NCI-H345 (cell line): Measurements from ENCODE around the gene INPP5D.

Experiments
- DNase-seq: peaks from one replicate; lab custom pipeline; 2025; lab: John Stamatoyannopoulos, UW

The INPP5D gene

GRCh38 chr2:233075141-233075965 lies 15.2 kb downstream of the INPP5D start:
- DNase-seq = no peak

DNA sequence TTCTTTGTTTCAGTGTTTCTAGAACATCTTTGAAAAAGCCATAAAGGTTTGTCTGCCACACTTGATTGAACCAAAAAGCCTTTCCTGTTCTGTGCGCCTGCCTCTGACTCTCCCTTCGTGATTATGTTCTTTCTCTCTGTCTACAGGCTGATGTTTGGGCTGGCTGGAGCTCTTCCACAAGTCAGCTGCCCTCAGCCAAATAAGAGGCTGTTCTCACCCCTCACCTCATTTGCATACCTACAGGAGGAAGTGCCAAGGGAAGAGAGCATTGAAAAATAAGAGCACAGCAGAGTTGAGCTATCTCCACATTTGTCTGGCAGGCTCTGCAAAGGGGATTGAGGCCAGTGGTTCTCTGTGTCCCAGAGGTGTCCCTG lies 15.8 kb downstream of the INPP5D start:
- DNase-seq = no peak

GRCh38 chr2:233076749-233077148 lies 16.6 kb downstream of the INPP5D start:
- DNase-seq = no peak

DNA sequence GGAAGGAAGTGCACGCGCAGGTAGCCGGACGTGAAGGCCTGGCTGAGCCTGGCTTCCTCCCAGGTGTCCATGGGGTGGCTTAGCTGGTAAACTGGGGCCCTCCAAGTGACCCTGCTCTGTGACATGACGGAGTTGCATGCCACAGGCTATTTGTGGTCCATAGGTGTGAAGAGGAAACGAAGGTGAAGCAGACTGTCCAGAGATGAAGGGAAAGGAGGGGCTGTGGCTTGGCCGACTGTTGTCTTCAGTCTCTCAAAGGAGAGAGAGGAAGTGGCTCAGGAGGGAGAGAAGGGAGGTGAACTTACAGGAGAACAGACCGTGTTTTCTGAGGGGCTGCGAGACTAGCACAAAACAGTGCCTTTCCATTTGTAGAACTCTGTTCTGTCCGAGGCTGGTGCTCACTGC lies 19.3 kb downstream of the INPP5D start:
- DNase-seq = no peak

- DNase-seq = no peak
Measured at GRCh38 chr2:233079953-233080835, 20.1 kb downstream of the INPP5D start.

DNA sequence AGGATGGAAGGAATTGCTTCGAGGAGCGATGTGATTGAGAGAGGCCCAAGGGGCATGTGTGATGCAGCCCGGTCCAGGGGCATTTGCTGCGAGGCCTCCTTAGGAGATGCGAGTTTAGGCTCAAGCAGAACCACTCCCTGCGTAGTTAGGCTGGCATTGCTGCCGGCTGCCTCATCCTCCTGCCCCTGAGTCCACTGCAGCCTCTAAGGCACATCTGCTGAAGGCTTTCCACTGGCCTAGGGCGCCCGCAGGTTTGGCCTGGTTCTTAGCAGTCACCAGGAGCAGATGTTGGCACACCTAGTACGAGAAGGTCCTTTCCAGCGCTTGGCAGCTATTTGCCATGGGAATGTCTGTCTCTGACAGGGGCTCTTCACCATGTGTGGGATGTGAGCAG lies 20.7 kb downstream of the INPP5D start:
- DNase-seq = no peak

- no peak for DNase-seq
Measured at GRCh38 chr2:233081232-233081730, 21.1 kb downstream of the INPP5D start.

GRCh38 chr2:233081731-233082221 lies 21.6 kb downstream of the INPP5D start:
- DNase-seq = no peak

DNA sequence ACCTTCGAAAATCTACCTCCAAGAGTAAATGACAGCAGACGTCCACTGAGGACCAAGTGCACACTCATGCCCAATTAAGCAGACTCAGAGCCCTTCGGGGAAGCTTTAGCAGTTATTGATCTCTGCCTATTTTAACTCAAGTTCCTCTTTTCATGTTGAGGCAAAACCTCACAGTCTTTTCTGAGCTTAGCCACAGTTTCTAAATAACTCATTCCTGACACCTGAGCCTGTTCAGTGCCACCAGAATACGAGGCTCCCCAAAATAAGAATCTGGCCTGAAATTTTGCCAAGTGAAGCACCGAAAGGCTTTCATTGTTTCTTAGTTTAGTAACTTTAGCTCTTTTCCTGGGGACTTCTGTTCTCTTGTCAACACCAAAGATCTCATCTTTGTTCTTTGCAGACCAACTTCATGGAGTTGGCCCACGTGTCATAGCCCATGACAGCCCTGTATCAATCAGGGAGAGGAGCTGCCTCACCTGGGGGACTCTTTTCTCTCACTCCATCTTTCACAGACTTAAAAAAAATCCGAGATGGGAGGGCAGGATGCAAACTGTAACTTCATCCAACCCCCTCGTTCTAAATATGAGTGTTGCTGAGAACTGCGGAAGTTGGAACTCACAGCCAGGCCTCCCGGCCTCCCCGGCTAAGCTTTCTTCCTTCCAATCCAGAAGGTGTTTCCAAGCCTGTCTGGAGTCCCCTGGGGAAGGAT lies 22.2 kb downstream of the INPP5D start:
- no peak for DNase-seq

GRCh38 chr2:233082931-233083755 lies 23.0 kb downstream of the INPP5D start:
- no peak for DNase-seq

DNA sequence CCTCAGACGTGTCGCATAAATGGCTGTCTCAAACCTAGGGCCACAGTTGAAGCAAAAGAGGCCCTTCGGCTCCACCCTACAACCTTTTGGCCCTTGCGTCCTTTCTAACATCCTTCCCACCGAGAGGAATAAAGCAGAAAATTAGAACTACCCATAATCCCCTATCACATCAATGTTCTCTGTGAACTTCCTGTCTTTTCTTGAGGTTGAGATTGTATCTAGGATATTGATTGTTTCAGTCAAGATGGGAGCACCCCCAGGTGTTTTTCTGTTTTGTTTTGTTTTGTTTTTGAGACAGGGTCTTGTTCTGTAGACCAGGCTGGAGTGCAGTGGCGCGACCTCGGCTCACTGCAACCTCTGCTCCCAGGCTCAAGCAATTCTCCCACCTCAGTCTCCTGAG lies 23.6 kb downstream of the INPP5D start:
- DNase-seq = no peak

DNA sequence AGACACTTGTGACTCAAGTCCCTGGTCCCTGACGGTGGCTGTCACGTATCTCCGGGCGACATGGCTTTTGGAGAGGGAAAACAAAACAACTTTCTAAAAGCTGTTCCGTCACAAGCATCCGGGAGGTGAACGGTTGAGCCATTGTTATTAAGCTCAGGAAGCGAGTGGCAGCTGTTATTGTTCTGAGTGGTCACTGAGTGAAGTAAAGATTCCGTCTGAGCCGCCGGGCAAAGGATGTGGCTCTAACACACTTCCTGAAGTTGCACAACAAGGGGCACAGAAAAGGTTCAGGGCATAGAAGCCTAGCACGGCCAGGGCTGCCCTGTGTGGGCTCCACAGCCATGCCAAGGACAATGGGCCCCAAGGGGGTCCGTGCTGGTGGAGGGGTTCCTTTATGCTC lies 24.3 kb downstream of the INPP5D start:
- DNase-seq = no peak

DNA sequence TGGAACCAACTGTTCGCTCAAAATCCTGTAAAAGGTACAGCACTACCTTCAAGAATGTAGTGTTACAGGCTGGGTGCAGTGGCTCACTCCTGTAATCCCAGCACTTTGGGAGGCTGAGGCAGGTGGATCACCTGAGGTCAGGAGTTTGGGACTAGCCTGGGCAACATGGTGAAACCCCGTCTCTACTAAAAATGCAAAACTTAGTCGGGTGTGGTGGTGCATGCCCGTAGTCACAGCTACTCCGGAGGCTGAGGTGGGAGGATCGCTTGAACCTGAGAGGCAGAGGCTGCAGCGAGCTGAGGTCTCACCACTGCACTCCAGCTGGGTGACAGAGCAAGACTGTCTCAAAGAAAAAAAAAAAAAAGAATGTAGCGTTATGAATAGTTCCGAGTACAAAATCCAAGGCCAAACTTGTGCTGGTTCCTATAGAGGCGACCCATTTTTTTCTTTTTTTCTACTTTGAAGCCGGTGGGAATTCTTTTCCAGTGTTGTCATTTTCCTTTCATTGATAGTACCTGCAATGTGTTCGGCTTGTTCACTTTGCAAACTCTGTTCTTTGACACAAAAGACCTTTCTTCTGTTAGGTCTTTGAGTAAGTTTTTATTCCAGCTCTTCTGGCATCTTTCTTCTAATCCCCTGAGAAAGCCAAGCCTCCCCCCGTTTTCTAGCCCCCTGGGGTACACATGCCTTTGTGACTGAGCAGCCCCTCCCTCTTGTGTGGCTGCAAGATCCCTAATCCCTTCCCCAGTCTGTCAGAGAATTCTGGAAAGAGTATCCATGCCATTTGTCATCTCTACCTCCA lies 25.1 kb downstream of the INPP5D start:
- DNase-seq = no peak

- DNase-seq = no peak
Measured at GRCh38 chr2:233085839-233086150, 25.7 kb downstream of the INPP5D start.

DNA sequence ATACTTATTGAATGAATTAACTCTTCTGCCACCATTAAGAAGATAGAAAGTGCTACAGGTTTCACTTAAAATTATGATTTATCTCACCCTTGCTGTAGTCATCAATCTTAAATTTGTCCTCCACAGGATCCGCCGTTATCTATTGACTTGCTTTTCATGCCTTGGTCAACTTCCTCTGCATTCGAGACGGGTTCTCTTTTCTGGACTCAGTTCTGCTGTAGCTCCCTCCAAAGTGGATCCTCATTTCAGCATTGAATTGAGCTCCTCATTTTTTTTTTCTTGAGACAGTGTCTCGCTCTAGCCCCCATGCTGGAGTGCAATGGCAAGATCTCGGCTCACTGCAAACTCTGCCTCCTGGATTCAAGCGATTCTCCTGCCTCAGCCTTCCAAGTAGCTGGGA lies 27.6 kb downstream of the INPP5D start:
- DNase-seq = no peak

- no peak for DNase-seq
Measured at GRCh38 chr2:233088972-233089345, 28.8 kb downstream of the INPP5D start.

DNA sequence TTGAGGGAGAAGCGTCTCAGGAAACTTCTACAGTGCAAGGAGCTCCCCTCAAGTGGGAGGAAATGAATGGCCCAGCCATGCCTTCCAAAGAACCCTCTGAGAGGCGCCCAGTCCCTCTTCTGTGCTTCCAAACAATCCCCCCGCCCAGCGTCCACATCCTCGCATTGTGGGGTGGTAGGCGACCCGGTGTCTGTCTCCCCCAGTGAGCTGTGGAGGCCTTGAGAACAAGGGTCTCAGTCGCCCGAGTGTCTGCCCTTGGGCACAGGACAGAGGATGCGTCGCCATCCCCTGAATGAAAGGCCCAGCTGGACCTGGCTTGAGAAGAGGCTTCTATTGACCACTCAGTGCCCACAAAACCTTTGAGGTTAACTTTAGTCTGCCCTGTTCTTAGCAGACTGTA lies 29.7 kb downstream of the INPP5D start:
- DNase-seq = no peak

DNA sequence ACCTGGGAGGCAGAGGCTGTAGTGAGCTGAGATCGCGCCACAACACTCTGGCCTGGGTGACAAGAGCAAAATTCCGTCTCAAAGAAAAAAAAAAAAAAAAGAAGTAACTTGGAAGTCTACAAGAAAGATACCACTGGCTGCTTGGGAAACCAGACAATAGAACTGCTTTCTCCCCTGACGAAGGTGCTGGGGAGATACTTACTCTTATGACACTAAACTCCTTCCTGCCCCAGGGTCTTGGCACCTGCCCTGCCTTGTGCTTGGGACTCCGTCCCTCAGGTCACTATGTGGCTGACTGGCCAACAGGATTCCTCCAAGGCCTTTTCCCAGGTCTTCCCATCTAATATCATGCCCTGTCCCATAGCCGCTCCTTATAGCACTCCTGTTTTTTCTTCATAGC lies 30.7 kb downstream of the INPP5D start:
- DNase-seq = no peak

GRCh38 chr2:233091595-233092375 lies 31.6 kb downstream of the INPP5D start:
- DNase-seq = no peak
